ENCODE measurements around the gene CATSPER3.

The CATSPER3 gene

GRCh38 chr5:135040333-135041144, 72.8 kb downstream of the CATSPER3 start:
- Histone ChIP-seq H3K27ac (ENCODE audit: low read depth, low read length) (no peak overlapping the region), H3K9ac (ENCODE audit: low read length in 5 of 5) (no peak overlapping the region), H3K4me1 (ENCODE audit: control insufficient read depth in 5 of 5, insufficient read depth in 5 of 5, low read length in 5 of 5) (peaks cover 0 to 24% (median 15%) of the 10 kb centered on the region in 5 donors), H3K27me3 (ENCODE audit: control insufficient read depth in 5 of 5, insufficient read depth in 4 of 5, low read length in 5 of 5) (peaks cover 43 to 91% (median 74%) of the 10 kb centered on the region in 5 donors), H3K9me3 (ENCODE audit: control insufficient read depth in 5 of 5, low read length in 5 of 5) (no peaks in the 10 kb centered on the region), H3K36me3 (ENCODE audit: control insufficient read depth in 5 of 5, insufficient read depth in 5 of 5, low read length in 5 of 5) (no peaks in the 10 kb centered on the region), H3K4me3 (ENCODE audit: low read depth in 1 of 5, low read length in 5 of 5) (no peak overlapping the region)

DNA sequence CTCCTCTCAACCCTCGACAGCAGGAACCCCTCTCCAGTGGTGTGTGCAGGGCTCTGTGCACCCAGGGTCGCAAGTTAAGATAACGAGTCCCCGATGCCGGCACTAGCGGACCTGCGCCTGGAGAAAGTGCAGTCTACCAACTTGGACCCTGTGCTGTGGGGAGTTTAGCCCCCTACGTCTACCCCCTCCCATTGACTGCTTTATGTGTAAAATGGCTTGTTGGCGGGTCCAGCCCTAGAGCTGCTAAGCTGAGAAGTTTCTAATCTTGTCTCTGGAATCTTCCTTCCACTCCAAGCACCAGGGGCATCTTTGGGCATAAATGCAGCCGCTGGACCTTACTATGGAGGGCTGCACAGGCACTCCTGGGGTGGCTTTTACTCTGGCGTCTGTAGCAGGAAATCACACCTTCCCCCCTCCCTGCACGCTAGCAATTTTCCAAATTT, 73.5 kb downstream of the CATSPER3 start:
- no peaks in the 10 kb centered on the region for H3K36me3 ChIP-seq (ENCODE audit: control insufficient read depth in 5 of 5, insufficient read depth in 5 of 5, low read length in 5 of 5)
- no peak overlapping the region for H3K4me3 ChIP-seq (ENCODE audit: low read depth in 1 of 5, low read length in 5 of 5)
- peaks cover 0 to 24% (median 15%) of the 10 kb centered on the region in 5 donors for H3K4me1 ChIP-seq (ENCODE audit: control insufficient read depth in 5 of 5, insufficient read depth in 5 of 5, low read length in 5 of 5)
- no peak overlapping the region for H3K27ac ChIP-seq (ENCODE audit: low read depth, low read length)
- H3K9ac ChIP-seq (ENCODE audit: low read length in 5 of 5), result no peak overlapping the region
- peaks cover 43 to 93% (median 75%) of the 10 kb centered on the region in 5 donors for H3K27me3 ChIP-seq (ENCODE audit: control insufficient read depth in 5 of 5, insufficient read depth in 4 of 5, low read length in 5 of 5)
- H3K9me3 ChIP-seq (ENCODE audit: control insufficient read depth in 5 of 5, low read length in 5 of 5), result no peaks in the 10 kb centered on the region

DNA sequence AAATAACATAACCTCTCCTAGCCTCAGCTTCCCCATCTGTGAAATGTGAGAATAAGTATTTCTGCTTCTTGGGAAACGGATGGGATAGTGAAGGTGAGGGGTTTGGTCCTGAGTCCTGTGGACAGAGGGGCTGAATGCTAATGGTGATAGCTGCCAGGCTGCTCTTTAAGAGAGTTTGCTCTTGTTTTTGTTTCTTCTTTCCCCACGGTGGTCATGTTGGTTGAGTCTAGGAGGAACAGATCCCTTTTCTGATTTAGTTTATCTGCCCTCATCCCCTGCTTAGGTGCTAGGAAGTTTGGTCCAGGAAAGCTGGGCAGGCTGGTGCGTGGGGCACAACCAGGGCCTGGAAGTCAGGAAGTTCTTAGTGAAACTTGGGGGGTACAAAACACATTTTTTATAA, 74.0 kb downstream of the CATSPER3 start:
- no peak overlapping the region for H3K4me3 ChIP-seq (ENCODE audit: low read depth in 1 of 5, low read length in 5 of 5)
- no peak overlapping the region for H3K27ac ChIP-seq (ENCODE audit: low read depth, low read length)
- H3K9ac ChIP-seq (ENCODE audit: low read length in 5 of 5), result no peak overlapping the region
- peaks cover 43 to 93% (median 73%) of the 10 kb centered on the region in 5 donors for H3K27me3 ChIP-seq (ENCODE audit: control insufficient read depth in 5 of 5, insufficient read depth in 4 of 5, low read length in 5 of 5)
- H3K4me1 ChIP-seq (ENCODE audit: control insufficient read depth in 5 of 5, insufficient read depth in 5 of 5, low read length in 5 of 5), result peaks cover 0 to 24% (median 15%) of the 10 kb centered on the region in 5 donors
- no peaks in the 10 kb centered on the region for H3K36me3 ChIP-seq (ENCODE audit: control insufficient read depth in 5 of 5, insufficient read depth in 5 of 5, low read length in 5 of 5)
- H3K9me3 ChIP-seq (ENCODE audit: control insufficient read depth in 5 of 5, low read length in 5 of 5), result no peaks in the 10 kb centered on the region

GRCh38 chr5:135042595-135042994, 74.9 kb downstream of the CATSPER3 start:
- no peaks in the 10 kb centered on the region for H3K36me3 ChIP-seq (ENCODE audit: control insufficient read depth in 5 of 5, insufficient read depth in 5 of 5, low read length in 5 of 5)
- H3K9me3 ChIP-seq (ENCODE audit: control insufficient read depth in 5 of 5, low read length in 5 of 5), result no peaks in the 10 kb centered on the region
- H3K27me3 ChIP-seq (ENCODE audit: control insufficient read depth in 5 of 5, insufficient read depth in 4 of 5, low read length in 5 of 5), result peaks cover 35 to 91% (median 69%) of the 10 kb centered on the region in 5 donors
- H3K4me1 ChIP-seq (ENCODE audit: control insufficient read depth in 5 of 5, insufficient read depth in 5 of 5, low read length in 5 of 5), result peaks cover 0 to 24% (median 15%) of the 10 kb centered on the region in 5 donors
- no peak overlapping the region for H3K27ac ChIP-seq (ENCODE audit: low read depth, low read length)
- no peak overlapping the region for H3K4me3 ChIP-seq (ENCODE audit: low read depth in 1 of 5, low read length in 5 of 5)
- no peak overlapping the region for H3K9ac ChIP-seq (ENCODE audit: low read length in 5 of 5)

GRCh38 chr5:135045488-135045887, 77.8 kb downstream of the CATSPER3 start:
- peaks cover 18 to 75% (median 57%) of the 10 kb centered on the region in 5 donors for H3K27me3 ChIP-seq (ENCODE audit: control insufficient read depth in 5 of 5, insufficient read depth in 4 of 5, low read length in 5 of 5)
- H3K36me3 ChIP-seq (ENCODE audit: control insufficient read depth in 5 of 5, insufficient read depth in 5 of 5, low read length in 5 of 5), result no peaks in the 10 kb centered on the region
- no peak overlapping the region for H3K4me3 ChIP-seq (ENCODE audit: low read depth in 1 of 5, low read length in 5 of 5)
- peaks cover 0 to 7% (median 2%) of the 10 kb centered on the region in 5 donors for H3K4me1 ChIP-seq (ENCODE audit: control insufficient read depth in 5 of 5, insufficient read depth in 5 of 5, low read length in 5 of 5)
- H3K9me3 ChIP-seq (ENCODE audit: control insufficient read depth in 5 of 5, low read length in 5 of 5), result no peaks in the 10 kb centered on the region
- no peak overlapping the region for H3K27ac ChIP-seq (ENCODE audit: low read depth, low read length)
- H3K9ac ChIP-seq (ENCODE audit: low read length in 5 of 5), result no peak overlapping the region

DNA sequence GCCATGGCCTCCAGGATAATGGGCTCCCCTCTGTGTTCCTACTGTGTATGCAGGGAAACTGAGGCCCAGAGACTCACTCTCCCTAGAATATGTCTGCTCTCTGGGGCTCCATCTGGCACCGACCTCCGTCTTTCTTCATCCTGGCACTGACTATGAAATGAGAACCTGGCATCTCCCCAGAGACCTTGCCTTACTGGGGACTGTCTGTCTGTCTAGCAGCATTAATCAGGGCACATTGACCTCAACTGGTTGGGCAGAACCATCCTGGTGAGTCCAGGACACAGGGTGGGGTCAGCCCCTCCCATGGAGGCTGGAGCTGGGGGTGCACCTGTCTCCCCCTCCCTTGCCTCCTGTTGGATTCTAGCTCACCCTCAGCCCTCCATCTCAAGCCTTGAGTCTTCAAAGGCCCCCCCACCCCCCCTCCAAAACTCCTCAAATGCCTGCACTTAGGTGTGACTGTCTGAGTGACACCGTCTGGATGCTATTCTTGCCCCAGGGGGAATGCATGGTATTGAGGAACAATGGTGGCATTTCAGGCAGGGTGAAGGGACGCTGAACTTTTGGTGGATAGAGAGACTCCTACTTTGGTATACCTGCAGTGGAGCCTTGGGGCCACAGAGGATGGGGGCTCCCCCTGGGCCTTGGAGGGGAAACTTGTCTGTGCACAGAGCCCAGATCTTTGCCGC, 79.1 kb downstream of the CATSPER3 start:
- no peak overlapping the region for H3K27ac ChIP-seq (ENCODE audit: low read depth, low read length)
- peaks cover 15 to 75% (median 58%) of the 10 kb centered on the region in 5 donors for H3K27me3 ChIP-seq (ENCODE audit: control insufficient read depth in 5 of 5, insufficient read depth in 4 of 5, low read length in 5 of 5)
- no peaks in the 10 kb centered on the region for H3K9me3 ChIP-seq (ENCODE audit: control insufficient read depth in 5 of 5, low read length in 5 of 5)
- no peaks in the 10 kb centered on the region for H3K36me3 ChIP-seq (ENCODE audit: control insufficient read depth in 5 of 5, insufficient read depth in 5 of 5, low read length in 5 of 5)
- no peak overlapping the region for H3K9ac ChIP-seq (ENCODE audit: low read length in 5 of 5)
- H3K4me3 ChIP-seq (ENCODE audit: low read depth in 1 of 5, low read length in 5 of 5), result no peak overlapping the region
- H3K4me1 ChIP-seq (ENCODE audit: control insufficient read depth in 5 of 5, insufficient read depth in 5 of 5, low read length in 5 of 5), result peaks cover 0 to 3% (median 0%) of the 10 kb centered on the region in 5 donors

GRCh38 chr5:135047347-135047695, 79.6 kb downstream of the CATSPER3 start:
- H3K4me3 ChIP-seq (ENCODE audit: low read depth in 1 of 5, low read length in 5 of 5), result no peak overlapping the region
- no peak overlapping the region for H3K27ac ChIP-seq (ENCODE audit: low read depth, low read length)
- H3K27me3 ChIP-seq (ENCODE audit: control insufficient read depth in 5 of 5, insufficient read depth in 4 of 5, low read length in 5 of 5), result peaks cover 17 to 77% (median 63%) of the 10 kb centered on the region in 5 donors
- H3K9me3 ChIP-seq (ENCODE audit: control insufficient read depth in 5 of 5, low read length in 5 of 5), result no peaks in the 10 kb centered on the region
- peaks cover 0 to 3% (median 0%) of the 10 kb centered on the region in 5 donors for H3K4me1 ChIP-seq (ENCODE audit: control insufficient read depth in 5 of 5, insufficient read depth in 5 of 5, low read length in 5 of 5)
- H3K36me3 ChIP-seq (ENCODE audit: control insufficient read depth in 5 of 5, insufficient read depth in 5 of 5, low read length in 5 of 5), result no peaks in the 10 kb centered on the region
- H3K9ac ChIP-seq (ENCODE audit: low read length in 5 of 5), result no peak overlapping the region

DNA sequence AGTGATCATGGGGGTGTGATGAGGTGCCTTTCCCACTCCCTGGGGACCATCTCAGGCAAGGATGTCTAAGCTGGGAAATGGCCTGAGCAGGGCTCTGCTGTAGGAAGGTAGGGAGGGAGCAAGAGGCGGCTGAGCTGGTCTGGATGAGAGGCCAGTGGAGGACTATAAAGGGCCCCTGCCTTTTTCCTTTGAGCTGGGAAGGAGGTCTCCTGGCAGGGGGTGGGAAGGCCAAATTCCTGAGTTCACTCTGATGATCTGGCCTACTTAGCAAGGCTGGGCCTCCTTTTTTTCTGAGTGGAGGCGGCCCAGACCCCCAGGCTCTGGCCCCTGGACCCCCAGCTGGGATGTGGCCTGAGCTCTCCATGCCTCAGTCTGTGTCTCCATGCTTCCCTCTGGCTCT, 80.6 kb downstream of the CATSPER3 start:
- Histone ChIP-seq H3K4me3 (ENCODE audit: low read depth in 1 of 5, low read length in 5 of 5) (no peak overlapping the region), H3K9ac (ENCODE audit: low read length in 5 of 5) (no peak overlapping the region), H3K4me1 (ENCODE audit: control insufficient read depth in 5 of 5, insufficient read depth in 5 of 5, low read length in 5 of 5) (peaks cover 0 to 3% (median 0%) of the 10 kb centered on the region in 5 donors), H3K9me3 (ENCODE audit: control insufficient read depth in 5 of 5, low read length in 5 of 5) (no peaks in the 10 kb centered on the region), H3K36me3 (ENCODE audit: control insufficient read depth in 5 of 5, insufficient read depth in 5 of 5, low read length in 5 of 5) (no peaks in the 10 kb centered on the region), H3K27me3 (ENCODE audit: control insufficient read depth in 5 of 5, insufficient read depth in 4 of 5, low read length in 5 of 5) (peaks cover 20 to 75% (median 72%) of the 10 kb centered on the region in 5 donors), H3K27ac (ENCODE audit: low read depth, low read length) (no peak overlapping the region)

- no peak overlapping the region for H3K9ac ChIP-seq (ENCODE audit: low read length in 5 of 5)
- H3K36me3 ChIP-seq (ENCODE audit: control insufficient read depth in 5 of 5, insufficient read depth in 5 of 5, low read length in 5 of 5), result no peaks in the 10 kb centered on the region
- no peak overlapping the region for H3K27ac ChIP-seq (ENCODE audit: low read depth, low read length)
- H3K27me3 ChIP-seq (ENCODE audit: control insufficient read depth in 5 of 5, insufficient read depth in 4 of 5, low read length in 5 of 5), result peaks cover 20 to 75% (median 70%) of the 10 kb centered on the region in 5 donors
- H3K4me1 ChIP-seq (ENCODE audit: control insufficient read depth in 5 of 5, insufficient read depth in 5 of 5, low read length in 5 of 5), result peaks cover 0 to 3% (median 0%) of the 10 kb centered on the region in 5 donors
- H3K4me3 ChIP-seq (ENCODE audit: low read depth in 1 of 5, low read length in 5 of 5), result no peak overlapping the region
- no peaks in the 10 kb centered on the region for H3K9me3 ChIP-seq (ENCODE audit: control insufficient read depth in 5 of 5, low read length in 5 of 5)
These were observed 81.2 kb downstream of the CATSPER3 start for GRCh38 chr5:135048930-135049329.

- Histone ChIP-seq H3K27ac (ENCODE audit: low read depth, low read length) (no peak overlapping the region), H3K36me3 (ENCODE audit: control insufficient read depth in 5 of 5, insufficient read depth in 5 of 5, low read length in 5 of 5) (no peaks in the 10 kb centered on the region), H3K27me3 (ENCODE audit: control insufficient read depth in 5 of 5, insufficient read depth in 4 of 5, low read length in 5 of 5) (peaks cover 20 to 67% (median 57%) of the 10 kb centered on the region in 5 donors)
These were observed 82.6 kb downstream of the CATSPER3 start for GRCh38 chr5:135050244-135050767.

More at GRCh38 chr5:135050244-135050767, 82.6 kb downstream of the CATSPER3 start:
- H3K9me3 ChIP-seq (ENCODE audit: control insufficient read depth in 5 of 5, low read length in 5 of 5), result no peaks in the 10 kb centered on the region
- H3K9ac ChIP-seq (ENCODE audit: low read length in 5 of 5), result no peak overlapping the region
- peaks cover 0 to 3% (median 0%) of the 10 kb centered on the region in 5 donors for H3K4me1 ChIP-seq (ENCODE audit: control insufficient read depth in 5 of 5, insufficient read depth in 5 of 5, low read length in 5 of 5)
- no peak overlapping the region for H3K4me3 ChIP-seq (ENCODE audit: low read depth in 1 of 5, low read length in 5 of 5)

Data from subcutaneous abdominal adipose tissue (tissue), 5 donors.